K562 (cell line): ENCODE results near the gene PFKL. TPM values are rescaled to one million over a fixed set of nuclear protein-coding genes. Genes with fewer than 3 reads are reported as not detected.

Experiments
- ATAC-seq: fragments of 200-7000 bp; cut with Tn5 transposase; 3 replicates; pipeline ENCODE4 v1.9.1; 2020; ENCODE audit warnings: moderate library complexity
- BruUV-seq: library from RNA; stranded (reverse); fragments of 400-500 nt; replicated peaks from 2 replicates; lab custom pipeline; 2021; lab: Mats Ljungman, UMichigan
- CTCF ChIA-PET: fragments of 300-600 bp; formaldehyde crosslinking; extraction: SDS; loops from one replicate; lab custom pipeline; 2021; ENCODE audit warnings: low intra/inter-chr PET ratio; lab: Yijun Ruan, JAX
- POLR2A ChIA-PET: fragments of 300-600, 350-650 bp; sonication (Branson Sonifier 250); formaldehyde crosslinking; extraction: SDS; loops from one replicate; lab custom pipeline; 2021; ENCODE audit warnings: antibody characterized with exemption, inconsistent platforms; lab: Yijun Ruan, JAX
- DNase-seq, 4 experiments: peaks; one replicate each; pipeline versions ENCODE4 v3.0.0 to v3.0.0-alpha.2; 2011 to 2018; ENCODE audit warnings: low spot score in 3 of 4, mixed read lengths in 3 of 4; ENCODE audit errors: extremely low read depth in 1 of 4
- FAIRE-seq: peaks from 2 replicates; lab custom pipeline; 2011; peaks lifted over from hg19 to GRCh38; lab: Jason Lieb, UNC
- H2AFZ ChIP-seq: 2 replicates; pipeline ENCODE4 v1.6.0; 2011; ENCODE audit warnings: low read depth, low read length, control low read depth, inconsistent platforms
- H3K27ac ChIP-seq: fragments of 200-600 bp; 3 replicates; pipeline ENCODE4 v1.8.0; 2011; ENCODE audit warnings: low read depth, mild to moderate bottlenecking, control low read depth, inconsistent platforms, low read length, moderate library complexity, mixed read lengths; ENCODE audit errors: extremely low read depth
- H3K27me3 ChIP-seq, 2 experiments: fragments of 300-600 bp in 1 of 2; 2 replicates in 1 of 2; 3 replicates in 1 of 2; pipeline versions ENCODE4 v1.6.0 to v1.8.0; 2011; ENCODE audit warnings: inconsistent platforms in 2 of 2, low read length in 2 of 2, mild to moderate bottlenecking in 1 of 2, mixed read lengths in 1 of 2, moderate library complexity in 1 of 2; ENCODE audit not compliant: control insufficient read depth in 2 of 2, insufficient read depth in 2 of 2
- H3K36me3 ChIP-seq: fragments of 300-600 bp; 3 replicates; pipeline ENCODE4 v1.8.0; 2011; ENCODE audit warnings: mild to moderate bottlenecking, low read length, inconsistent platforms; ENCODE audit not compliant: control insufficient read depth, insufficient read depth
- H3K4me1 ChIP-seq, 2 experiments: fragments of 200-600 bp in 1 of 2; replicated peaks in 1 of 2; 2 replicates in 1 of 2; 3 replicates in 1 of 2; pipeline versions ENCODE4 v1.5.1 to v1.8.0; 2011; ENCODE audit warnings: inconsistent platforms in 2 of 2, low read length in 2 of 2, mild to moderate bottlenecking in 1 of 2, mixed read lengths in 1 of 2, moderate library complexity in 1 of 2; ENCODE audit not compliant: control insufficient read depth in 2 of 2, insufficient read depth in 2 of 2
- H3K4me2 ChIP-seq: 2 replicates; pipeline ENCODE4 v1.6.1; 2011; ENCODE audit warnings: low read length, control low read depth, inconsistent platforms, mixed read lengths; ENCODE audit not compliant: insufficient read depth
- H3K4me3 ChIP-seq: fragments of 200-600 bp; sonication (generic), shearing (Covaris generic); 2 replicates; pipeline ENCODE4 v1.5.1; 2016; ENCODE audit warnings: control low read depth, inconsistent platforms
- H3K79me2 ChIP-seq: fragments of 200-600 bp; 3 replicates; pipeline ENCODE4 v1.8.0; 2011; ENCODE audit warnings: low read length, inconsistent platforms; ENCODE audit not compliant: control insufficient read depth, insufficient read depth
- H3K9ac ChIP-seq, 2 experiments: 2 replicates each; pipeline versions ENCODE4 v1.6.0 to v1.6.1; 2011; ENCODE audit warnings: low read depth in 2 of 2, low read length in 2 of 2, control low read depth in 1 of 2, inconsistent platforms in 1 of 2, mild to moderate bottlenecking in 1 of 2, mixed read lengths in 1 of 2; ENCODE audit not compliant: insufficient read depth in 1 of 2
- H3K9me1 ChIP-seq: one replicate; pipeline ENCODE4 v1.6.0; 2011; ENCODE audit warnings: inconsistent platforms, mild to moderate bottlenecking, low read length, moderate library complexity; ENCODE audit not compliant: control insufficient read depth, insufficient read depth
- H3K9me3 ChIP-seq: replicated peaks from 2 replicates; pipeline ENCODE4 v1.5.1; 2011; ENCODE audit warnings: low read depth, low read length, inconsistent platforms; ENCODE audit not compliant: control insufficient read depth, insufficient read depth
- H4K20me1 ChIP-seq: replicated peaks from 2 replicates; pipeline ENCODE4 v1.6.1; 2011; ENCODE audit warnings: low read length, inconsistent platforms, mixed read lengths; ENCODE audit not compliant: control insufficient read depth, insufficient read depth
- BDP1 ChIP-seq: IDR thresholded peaks from 3 replicates; pipeline ENCODE4 v1.6.1; 2011; ENCODE audit not compliant: insufficient read length, insufficient read depth
- CREBBP ChIP-seq: IDR thresholded peaks from one replicate; pipeline ENCODE4 v1.6.1; 2012; ENCODE audit warnings: low read depth, mild to moderate bottlenecking, control low read depth, inconsistent platforms, low read length
- DMBX1 ChIP-seq: fragments of 250-450 bp; sonication (Bioruptor Pico); IDR thresholded peaks from 2 replicates; pipeline ENCODE4 v1.8.0; 2022; ENCODE audit warnings: inconsistent platforms, mild to moderate bottlenecking, moderate library complexity, borderline replicate concordance
- GABPB2 ChIP-seq: fragments of 250-450 bp; sonication (Bioruptor Pico); conservative IDR thresholded peaks from 2 replicates; pipeline ENCODE4 v1.5.1; 2021; ENCODE audit warnings: mild to moderate bottlenecking
- MYBL2 ChIP-seq, 2 experiments: fragments of 450-650 bp in 1 of 2; sonication (generic) in 1 of 2; formaldehyde crosslinking in 1 of 2; IDR thresholded peaks; 2 replicates each; pipeline versions ENCODE4 v1.6.1 to v1.8.1; 2017 to 2022; ENCODE audit warnings: borderline replicate concordance in 1 of 2, inconsistent platforms in 1 of 2, low read depth in 1 of 2, mild to moderate bottlenecking in 1 of 2, missing genetic modification reagents in 1 of 2, moderate library complexity in 1 of 2
- NFATC3 ChIP-seq: fragments of 450-650 bp; IDR thresholded peaks from 2 replicates; pipeline ENCODE4 v1.6.1; 2017; ENCODE audit warnings: mild to moderate bottlenecking
- POLR2G ChIP-seq: fragments of 200-400 bp; formaldehyde crosslinking; IDR thresholded peaks from 2 replicates; pipeline ENCODE4 v1.6.1; 2017; ENCODE audit warnings: low read depth, mild to moderate bottlenecking, antibody characterized with exemption, low read length, moderate library complexity
- SLC30A9 ChIP-seq: fragments of 250-450 bp; sonication (Bioruptor Pico); IDR thresholded peaks from 2 replicates; pipeline ENCODE4 v1.8.0; 2022; ENCODE audit warnings: mild to moderate bottlenecking, moderate library complexity
- SREBF1 ChIP-seq: fragments of 150-350 bp; IDR thresholded peaks from 2 replicates; pipeline ENCODE4 v1.6.1; 2014; ENCODE audit warnings: antibody characterized with exemption, low read depth, low read length, borderline replicate concordance
- TBP ChIP-seq: optimal IDR thresholded peaks from 2 replicates; pipeline ENCODE3; 2011; ENCODE audit warnings: low read depth, low read length, improper control_type of control experiment
- USF2 ChIP-seq: sonication (generic); formaldehyde crosslinking; IDR thresholded peaks from 2 replicates; pipeline ENCODE4 v1.5.0; 2020; ENCODE audit warnings: missing genetic modification reagents
- ZFP91 ChIP-seq: sonication (generic); formaldehyde crosslinking; IDR thresholded peaks from 2 replicates; pipeline ENCODE4 v1.8.0; 2022; ENCODE audit warnings: mild to moderate bottlenecking, missing genetic modification reagents
- ZKSCAN3 ChIP-seq: fragments of 250-450 bp; sonication (Bioruptor Pico); IDR thresholded peaks from 2 replicates; pipeline ENCODE4 v1.4.0; 2020
- ZNF445 ChIP-seq: fragments of 250-450 bp; sonication (Bioruptor Pico); IDR thresholded peaks from 2 replicates; pipeline ENCODE4 v1.4.0; 2020; ENCODE audit warnings: low read depth, mild to moderate bottlenecking, moderate library complexity
- WGBS: fragments of 100-300 bp; shearing (Covaris generic); methylation state at CpG from one replicate; pipeline ENCODE4 v1.1.6; 2016; ENCODE audit warnings: low coverage, mixed read lengths; ENCODE audit not compliant: insufficient coverage; ENCODE audit errors: missing lambda C conversion rate; 5-methylcytosine and 5-hydroxymethylcytosine counted together
- in situ Hi-C: fragments of 300-500 bp; cut with MboI; formaldehyde crosslinking; loops from 4 replicates; pipeline ENCODE4 v1.15.0; 2018; ENCODE audit warnings: inconsistent platforms, mixed read lengths
- intact Hi-C: fragments of 100-400 bp; cut with micrococcal nuclease; formaldehyde crosslinking; loops from 2 replicates; pipeline ENCODE4 v1.14.2; 2022
- polyA plus RNA-seq, 8 experiments: library from polyadenylated mRNA; depleted of rRNA in 4 of 8; stranded (reverse) in 5 of 8; unstranded in 3 of 8; fragments of >200 nt; fragmentation: Nextera tagmentation in 2 of 8; fragmentation: Illumina TruSeq in 1 of 8; extraction: Ambion mirVana in 2 of 8; extraction: Trizol in 1 of 8; gene quantifications; 2 replicates each; pipeline versions ENCODE4 v1.2.1 to v1.2.3, GENCODE V29; 2011 to 2014; ENCODE audit warnings: inconsistent platforms in 1 of 8, missing spikeins in 1 of 8
- total RNA-seq, 7 experiments: library from RNA; depleted of rRNA in 6 of 7; stranded (reverse); fragments of >200 nt in 6 of 7; fragmentation: Illumina TruSeq in 2 of 7; extraction: Trizol in 2 of 7; gene quantifications; 2 replicates each; pipeline versions ENCODE4 v1.2.1 to v1.2.3, GENCODE V29; 2011 to 2021; ENCODE audit warnings: low replicate concordance in 1 of 7
- TF ChIP-seq, protein P1 (sequence below): sonication (generic); formaldehyde crosslinking; IDR thresholded peaks from 2 replicates; pipeline ENCODE4 v1.9.0; 2022; ENCODE audit warnings: mild to moderate bottlenecking, missing genetic modification reagents

PFKL gene
- total and polyA plus RNA-seq, 9 of the 15 experiments (the other 6 are each of a cell fraction or from before 2014, with no cell fraction given) = 1.1 to 124 (median 45.6) TPM

GRCh38 chr21:44332965-44333364 lies 33.1 kb downstream of the PFKL start (continued):
- TF ChIP-seq TBP (no peak), SLC30A9 (CRISPR knock-in tag) (no peak), MYBL2 (IDR thresholded peaks at IDR 0.05; ENCODE audit: low read depth) (no peak), MYBL2 (CRISPR knock-in tag; IDR thresholded peaks at IDR 0.05; ENCODE audit: borderline replicate concordance) (no peak)

DNA sequence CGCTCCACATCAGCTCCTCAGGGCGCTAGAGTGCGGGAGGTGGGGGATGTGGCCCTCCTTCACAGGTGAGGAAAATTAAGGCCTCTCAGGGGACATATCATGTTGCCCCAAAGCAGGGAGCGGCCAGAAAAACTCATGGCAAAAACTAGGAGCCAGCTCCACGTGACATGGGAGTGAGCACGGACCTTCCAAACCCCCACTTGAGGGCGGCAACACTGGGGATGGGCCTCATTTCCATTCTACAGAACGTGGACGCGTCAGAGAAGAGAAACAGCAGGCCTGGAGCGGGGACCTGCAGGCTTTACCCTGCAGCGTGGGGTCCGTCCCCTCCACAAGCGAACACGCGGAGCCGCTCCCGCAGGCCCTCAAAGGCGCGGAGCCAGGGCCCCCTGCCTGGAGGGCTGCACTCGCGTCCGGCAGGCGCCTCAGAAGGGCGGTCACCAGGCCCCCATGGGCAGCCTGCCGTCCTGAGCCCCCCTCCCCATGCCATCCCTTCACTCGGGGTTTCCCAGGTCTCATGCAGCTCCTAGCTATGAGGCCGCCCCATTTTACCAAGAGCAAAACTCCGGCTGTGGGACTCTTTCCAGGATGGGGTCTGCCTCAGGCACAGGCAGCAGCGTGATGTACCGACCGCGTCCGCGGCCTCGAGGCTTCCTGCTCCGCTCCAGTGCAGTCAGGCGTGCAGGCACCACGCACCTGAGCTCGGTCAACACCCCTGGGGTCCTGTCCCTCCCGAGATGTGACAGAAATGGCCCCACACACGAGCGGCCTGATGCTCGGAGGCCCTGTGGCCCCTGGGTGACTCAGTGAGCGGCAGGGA lies 33.9 kb downstream of the PFKL start:
- ATAC-seq (no peak), DNase-seq (no peak), FAIRE-seq (no peak)
- peaks cover 11% of the 10 kb centered on the region; the same call in 1 of the 2 replicates for H4K20me1 ChIP-seq
- intact Hi-C loops = no loop called here
- no peaks in the 10 kb centered on the region for H3K27me3 ChIP-seq
- H3K4me2 ChIP-seq = no peak overlapping the region
- ChIA-PET CTCF (no interaction called here), POLR2A (interaction anchor here (0.6 to 1.6 kb wide), 6 partner anchors 8 to 41 kb away, joined by 3 to 7 read pairs (median 4); partner anchors contain the start of gene PFKL)
- no peaks in the 10 kb centered on the region for H3K9me3 ChIP-seq
- H3K9me1 ChIP-seq = peaks cover 9% of the 10 kb centered on the region
- H2AFZ ChIP-seq = no peak overlapping the region
- peak overlapping the region in 1 of 2 experiments; percentile 68; a peak in 2 of 4 replicates for H3K9ac ChIP-seq
- no peak overlapping the region for H3K4me3 ChIP-seq
- H3K27ac ChIP-seq = no peak overlapping the region
- H3K79me2 ChIP-seq = no peaks in the 10 kb centered on the region
- peaks cover 7 to 64% of the 10 kb centered on the region in 2 experiments; a peak in 4 of 5 replicates for H3K4me1 ChIP-seq
- in situ Hi-C loops = no loop called here
- no TSS peak for BruUV-seq
- WGBS = 60% methylated on average over 43 of the region's 45 CpGs
- H3K36me3 ChIP-seq = peaks cover 8% of the 10 kb centered on the region; the same call in 1 of the 3 replicates
- no peak for TF ChIP-seq GABPB2 (CRISPR knock-in tag)
- TF ChIP-seq, protein P1, sequence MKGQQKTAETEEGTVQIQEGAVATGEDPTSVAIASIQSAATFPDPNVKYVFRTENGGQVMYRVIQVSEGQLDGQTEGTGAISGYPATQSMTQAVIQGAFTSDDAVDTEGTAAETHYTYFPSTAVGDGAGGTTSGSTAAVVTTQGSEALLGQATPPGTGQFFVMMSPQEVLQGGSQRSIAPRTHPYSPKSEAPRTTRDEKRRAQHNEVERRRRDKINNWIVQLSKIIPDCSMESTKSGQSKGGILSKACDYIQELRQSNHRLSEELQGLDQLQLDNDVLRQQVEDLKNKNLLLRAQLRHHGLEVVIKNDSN (CRISPR knock-in tag) = peak; percentile 65
- TF ChIP-seq USF2 (CRISPR knock-in tag) = 0 out of 2 replicates have a peak, but pooled peaks have one; percentile 6
- no peak for TF ChIP-seq ZNF445 (CRISPR knock-in tag)
- TF ChIP-seq DMBX1 (CRISPR knock-in tag) = no peak
- no peak for TF ChIP-seq ZKSCAN3 (CRISPR knock-in tag)
- TF ChIP-seq BDP1 = no peak
- no peak for TF ChIP-seq SREBF1
- TF ChIP-seq NFATC3 = no peak
- TF ChIP-seq ZFP91 (CRISPR knock-in tag) = no peak
- TF ChIP-seq POLR2G = peak; percentile 64
- no peak for TF ChIP-seq CREBBP
